IPS-NIHi11 (cell line): Measurements from ENCODE around the gene MOV10L1.
"Not testable (repeated sequence)": the region's sequence is repeated elsewhere in the genome, so short reads cannot be mapped to it uniquely, and the experiment has no call there.

Experiments used
- DNase-seq: peaks from one replicate; pipeline ENCODE4 v3.0.0; 2012; ENCODE audit warnings: mixed read lengths, low spot score

Gene MOV10L1

DNA sequence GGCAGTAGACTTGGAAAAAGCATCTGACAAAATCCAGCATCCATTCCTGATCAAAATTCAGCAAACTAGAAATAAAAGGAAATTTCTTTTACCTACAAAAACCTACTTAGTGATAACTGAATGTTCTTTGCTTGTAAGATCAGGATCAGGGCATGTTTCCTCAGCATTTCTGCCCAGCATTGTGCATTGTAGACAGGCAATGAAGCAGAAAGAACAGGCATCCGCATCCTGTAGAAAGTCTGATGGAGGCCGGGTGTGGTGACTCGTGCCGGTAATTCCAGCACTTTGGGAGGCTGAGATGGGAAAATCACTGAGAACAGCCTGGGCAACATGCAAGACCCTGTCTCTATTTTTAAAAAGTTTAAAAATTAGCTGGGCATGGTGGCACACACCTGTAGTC is 48.2 kb downstream of the MOV10L1 start:
- DNase-seq, result no peak

DNA sequence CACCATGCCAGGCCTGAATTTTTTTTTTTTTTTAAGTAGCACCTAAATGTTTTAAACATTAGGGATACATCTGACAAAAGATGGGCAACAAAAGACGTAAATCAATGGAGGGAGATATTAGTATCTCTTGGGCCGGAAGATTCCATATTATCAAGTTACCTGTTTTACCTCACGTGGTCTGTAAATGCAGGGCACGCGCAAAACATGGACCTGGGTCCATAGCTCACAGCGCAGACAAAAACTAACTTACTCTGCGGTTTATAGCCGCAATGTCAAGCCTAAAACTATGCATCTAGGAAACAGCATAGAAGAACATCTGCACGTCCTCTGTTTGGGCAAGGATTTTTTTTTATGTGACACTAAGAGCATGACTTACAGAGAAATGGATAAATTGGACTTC is 49.2 kb downstream of the MOV10L1 start:
- DNase-seq, result no peak

DNA sequence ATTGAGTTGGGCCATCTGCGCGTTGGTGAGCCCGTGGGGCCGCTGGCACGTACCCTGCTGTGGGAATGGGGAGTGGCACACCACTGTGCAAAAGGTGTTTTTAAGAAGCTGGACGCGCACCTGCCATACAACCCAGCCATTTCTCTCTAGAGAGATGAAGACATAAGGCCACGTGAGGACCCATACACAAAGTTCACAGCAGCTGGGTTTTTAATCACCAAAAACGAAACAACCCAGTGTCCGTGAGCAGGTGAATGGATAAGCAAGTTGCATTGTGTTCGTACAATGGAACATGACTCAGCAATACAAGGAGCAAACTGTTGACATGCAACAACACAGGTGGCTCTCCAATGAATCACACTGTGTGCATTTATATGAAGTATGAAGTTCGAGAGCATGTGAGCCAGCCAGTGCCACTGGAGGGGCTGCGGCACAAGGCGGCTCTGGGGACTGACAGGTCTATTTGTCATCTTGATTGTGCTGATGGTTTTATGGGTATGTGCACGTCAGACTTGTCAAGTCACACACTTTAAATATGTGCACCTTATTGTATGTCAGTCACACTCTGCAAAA is 50.1 kb downstream of the MOV10L1 start:
- peak; percentile 6 for DNase-seq

DNA sequence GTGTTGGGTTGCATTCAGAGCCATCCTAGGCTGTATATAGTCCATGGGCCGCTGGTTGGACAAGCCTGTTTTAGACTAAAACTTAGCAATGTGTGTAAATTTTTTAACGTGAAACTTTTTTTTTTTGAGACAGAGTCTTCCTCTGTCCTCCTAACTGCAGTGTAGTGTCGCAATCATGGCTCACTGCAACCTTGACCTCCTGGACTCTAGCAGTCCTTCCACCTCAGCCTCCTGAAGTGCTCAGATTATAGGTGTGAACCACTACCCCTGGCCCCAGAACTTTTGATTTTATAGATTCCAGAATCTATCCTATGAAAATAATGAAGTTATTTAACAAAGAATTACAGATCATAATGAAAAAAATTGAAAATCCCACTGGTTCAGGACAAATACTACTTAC is 50.8 kb downstream of the MOV10L1 start:
- no peak for DNase-seq

DNA sequence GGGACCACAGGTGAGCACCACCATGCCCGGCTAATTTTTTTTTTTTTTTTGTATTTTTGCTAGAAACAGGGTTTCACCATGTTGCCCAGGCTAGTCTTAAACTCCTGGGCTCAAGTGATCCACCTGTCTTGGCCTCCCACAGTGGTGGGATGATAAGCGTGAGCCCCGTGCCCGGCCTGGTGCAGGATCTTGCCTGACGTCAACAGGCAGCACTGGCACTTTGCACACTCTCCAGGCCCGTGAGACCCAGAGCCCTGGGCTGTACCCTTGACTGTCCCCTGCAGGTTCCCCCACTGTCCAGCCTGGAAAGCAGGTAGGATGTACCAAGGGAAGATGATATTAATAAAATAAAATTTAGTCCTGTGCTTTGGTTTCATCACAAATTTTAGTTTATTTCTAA is 51.7 kb downstream of the MOV10L1 start:
- DNase-seq, result peak; percentile 3

DNA sequence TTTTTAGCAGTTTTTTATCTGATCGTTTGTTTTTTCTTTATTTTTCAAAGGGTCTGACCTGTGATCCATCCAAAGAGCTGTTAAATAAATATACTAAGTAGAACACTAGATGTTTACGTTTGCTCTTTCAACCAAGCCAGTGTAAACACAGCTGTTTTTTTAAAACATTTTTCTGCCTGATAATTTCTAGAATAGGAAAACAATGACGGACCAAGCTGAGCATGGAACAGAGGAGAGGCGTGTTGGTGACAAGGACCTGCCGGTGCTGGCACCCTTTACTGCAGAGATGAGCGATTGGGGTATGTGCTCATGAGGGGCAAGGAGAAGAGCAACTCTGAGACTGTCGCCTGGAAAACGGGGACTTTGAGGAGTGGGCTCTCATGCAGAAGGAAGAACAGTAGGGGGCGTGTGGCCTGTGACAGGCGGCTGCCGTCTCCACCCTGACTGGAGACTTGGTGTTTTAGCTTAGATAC is 52.1 kb downstream of the MOV10L1 start:
- DNase-seq, result peak; percentile 64

DNA sequence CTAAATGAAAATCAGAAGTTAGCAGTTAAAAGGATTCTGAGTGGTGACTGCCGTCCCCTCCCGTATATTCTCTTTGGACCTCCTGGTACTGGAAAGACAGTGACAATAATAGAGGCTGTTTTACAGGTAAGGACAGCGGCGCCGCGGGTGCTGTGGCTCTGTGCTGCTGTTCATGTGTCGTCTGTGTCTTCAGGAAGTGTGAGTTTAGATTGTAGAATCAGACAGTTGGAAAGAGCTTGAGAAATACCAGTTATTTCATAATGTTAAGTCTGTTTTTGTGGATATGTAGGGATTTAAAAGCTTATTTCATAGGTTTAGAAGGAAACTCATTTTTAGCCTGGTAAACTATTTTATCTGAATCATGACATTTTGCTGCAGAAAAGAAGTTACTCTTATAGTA is 53.3 kb downstream of the MOV10L1 start:
- no peak for DNase-seq

DNA sequence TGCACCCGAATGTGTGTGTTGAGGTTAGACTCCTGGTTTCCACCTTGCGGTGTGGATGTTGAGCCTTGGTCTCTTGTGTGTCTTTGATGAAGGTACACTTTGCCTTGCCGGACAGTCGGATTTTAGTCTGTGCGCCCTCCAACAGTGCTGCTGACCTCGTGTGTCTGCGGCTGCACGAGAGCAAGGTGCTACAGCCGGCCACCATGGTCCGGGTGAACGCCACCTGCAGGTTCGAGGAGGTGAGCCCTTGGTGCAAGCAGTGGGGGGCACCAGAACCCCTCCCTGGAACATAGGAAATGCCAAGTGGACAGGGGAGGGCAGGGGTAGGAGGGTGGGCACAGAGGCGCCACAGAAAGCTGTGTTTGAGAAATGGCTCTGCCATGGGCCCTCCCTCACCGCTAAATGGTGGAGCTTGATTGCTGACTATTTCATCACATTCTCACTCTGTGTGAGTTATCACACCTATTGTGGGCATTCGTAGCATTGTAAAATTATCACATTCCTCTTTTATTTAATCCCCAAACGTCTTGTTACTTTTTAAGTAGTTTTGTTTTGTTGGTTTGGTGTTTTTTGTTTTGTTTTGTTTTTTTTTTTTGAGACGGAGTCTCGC is 54.3 kb downstream of the MOV10L1 start:
- DNase-seq, result peak; percentile 20

DNA sequence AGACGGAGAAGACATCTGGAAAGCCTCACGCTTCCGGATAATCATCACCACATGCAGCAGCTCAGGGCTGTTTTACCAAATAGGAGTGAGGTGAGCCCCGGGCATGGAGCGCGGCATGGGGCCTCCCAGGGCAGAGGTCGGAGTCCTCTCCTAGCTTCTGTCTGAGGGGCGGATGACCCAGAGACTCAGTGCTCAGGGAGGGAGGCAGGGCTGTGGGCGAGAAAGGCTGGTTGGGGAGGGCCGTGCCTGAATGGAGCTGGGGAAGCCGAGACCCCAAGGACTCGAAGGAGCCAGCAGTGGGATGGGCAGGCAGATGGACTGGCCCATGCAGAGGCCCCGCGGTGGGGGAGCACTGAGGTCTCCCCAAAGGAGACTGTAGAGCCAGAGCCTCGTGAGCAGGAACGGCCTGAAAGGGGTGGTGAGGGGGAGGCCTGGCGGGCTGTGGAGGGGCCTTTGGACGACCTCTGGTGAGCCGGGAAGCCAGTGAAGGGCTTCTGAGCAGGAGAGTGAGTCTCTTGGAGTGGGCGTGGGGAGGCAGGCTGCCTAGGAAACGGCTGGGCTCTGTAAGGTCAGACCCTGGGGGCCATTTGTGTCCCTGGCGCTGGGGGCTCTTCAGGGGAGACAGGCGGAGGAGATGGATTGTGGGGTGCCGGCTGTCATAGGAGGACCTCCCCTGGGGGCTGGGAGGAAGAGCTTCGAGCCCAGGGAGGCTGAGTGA is 56.1 kb downstream of the MOV10L1 start:
- DNase-seq, result no peak

DNA sequence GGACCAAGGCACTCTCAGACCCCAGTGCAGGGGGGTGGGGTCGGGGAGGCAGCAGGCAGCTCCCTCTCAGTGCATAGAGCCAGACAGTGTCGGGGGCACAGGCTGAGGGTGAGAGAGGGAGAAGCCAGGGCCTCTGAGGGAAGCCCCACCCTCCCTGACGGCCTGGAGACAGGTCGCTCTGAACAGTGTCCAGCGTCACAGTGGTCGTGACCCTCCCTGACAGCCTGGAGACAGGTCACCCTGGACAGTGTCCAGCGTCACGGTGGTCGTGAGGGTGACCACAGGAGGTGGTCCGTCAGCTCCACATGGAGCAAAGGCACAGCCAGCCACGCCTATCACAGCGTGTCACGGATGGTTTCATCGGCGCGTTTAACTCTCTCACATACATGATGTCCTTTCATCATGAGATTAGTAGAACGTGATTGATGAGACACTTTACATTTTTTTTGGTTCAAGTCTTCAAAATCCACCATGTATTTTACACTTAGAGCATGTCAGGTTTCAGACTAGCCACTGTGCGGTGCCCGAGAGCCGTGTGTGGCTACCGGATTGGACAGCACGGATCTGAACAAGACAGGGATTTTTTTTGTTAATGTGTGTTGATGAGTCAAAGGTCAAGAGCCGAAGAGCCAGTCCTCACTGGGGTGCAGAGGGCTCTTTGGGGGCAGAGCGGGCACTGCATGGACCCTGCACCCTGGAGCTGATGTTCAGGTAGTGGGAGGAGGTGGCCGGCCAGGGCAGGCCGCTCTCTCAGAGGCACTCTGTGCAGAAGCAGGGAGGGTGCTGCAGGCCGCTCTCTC is 56.8 kb downstream of the MOV10L1 start:
- no peak for DNase-seq

DNA sequence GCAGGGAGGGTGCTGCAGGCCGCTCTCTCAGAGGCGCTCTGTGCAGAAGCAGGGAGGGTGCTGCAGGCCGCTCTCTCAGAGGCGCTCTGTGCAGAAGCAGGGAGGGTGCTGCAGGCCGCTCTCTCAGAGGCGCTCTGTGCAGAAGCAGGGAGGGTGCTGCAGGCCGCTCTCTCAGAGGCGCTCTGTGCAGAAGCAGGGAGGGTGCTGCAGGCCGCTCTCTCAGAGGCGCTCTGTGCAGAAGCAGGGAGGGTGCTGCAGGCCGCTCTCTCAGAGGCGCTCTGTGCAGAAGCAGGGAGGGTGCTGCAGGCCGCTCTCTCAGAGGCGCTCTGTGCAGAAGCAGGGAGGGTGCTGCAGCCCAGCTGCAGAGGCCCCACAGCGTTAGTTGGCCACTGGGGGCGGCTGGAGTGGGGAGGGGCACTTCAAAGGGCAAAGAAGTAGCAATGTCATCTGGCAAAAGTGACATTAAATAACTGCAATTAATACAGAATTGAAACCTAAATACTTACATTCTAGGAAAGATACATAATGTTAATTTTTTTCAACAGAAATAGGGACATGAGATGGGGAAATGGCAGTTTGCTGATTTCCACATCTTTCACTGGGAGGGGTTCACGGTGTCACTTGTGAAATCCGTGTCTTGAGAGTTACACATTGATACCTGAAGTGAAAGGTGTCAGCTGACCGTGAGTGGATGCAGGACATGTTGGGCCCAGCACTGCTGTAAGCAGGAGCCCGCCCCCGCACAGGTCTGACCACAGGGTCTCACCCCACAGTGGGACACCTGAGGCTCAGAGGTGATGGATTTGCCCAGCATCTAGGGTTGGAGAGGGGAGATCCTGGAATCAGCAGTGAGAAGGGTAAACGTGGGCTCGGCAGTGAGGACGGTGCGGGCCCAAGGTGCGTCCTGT is 57.7 kb downstream of the MOV10L1 start:
- not testable (repeated sequence) for DNase-seq

DNA sequence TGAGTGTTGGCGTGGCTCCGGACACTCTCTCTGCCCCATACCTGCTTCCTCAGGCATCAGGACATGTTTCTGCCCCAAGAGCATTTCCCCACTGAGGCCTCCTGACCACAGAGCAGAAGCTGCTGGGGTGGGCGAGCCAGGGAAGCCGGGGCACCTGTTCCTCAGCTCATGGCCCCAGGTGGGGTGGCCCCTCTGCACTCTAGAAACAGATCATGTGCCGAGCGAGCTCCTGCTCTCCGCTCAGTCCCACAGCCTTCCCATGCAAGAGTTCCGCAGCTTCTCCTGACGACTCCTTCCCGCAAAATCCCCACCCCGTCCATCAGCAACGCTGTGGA is 58.3 kb downstream of the MOV10L1 start:
- DNase-seq, result peak; percentile 4

DNA sequence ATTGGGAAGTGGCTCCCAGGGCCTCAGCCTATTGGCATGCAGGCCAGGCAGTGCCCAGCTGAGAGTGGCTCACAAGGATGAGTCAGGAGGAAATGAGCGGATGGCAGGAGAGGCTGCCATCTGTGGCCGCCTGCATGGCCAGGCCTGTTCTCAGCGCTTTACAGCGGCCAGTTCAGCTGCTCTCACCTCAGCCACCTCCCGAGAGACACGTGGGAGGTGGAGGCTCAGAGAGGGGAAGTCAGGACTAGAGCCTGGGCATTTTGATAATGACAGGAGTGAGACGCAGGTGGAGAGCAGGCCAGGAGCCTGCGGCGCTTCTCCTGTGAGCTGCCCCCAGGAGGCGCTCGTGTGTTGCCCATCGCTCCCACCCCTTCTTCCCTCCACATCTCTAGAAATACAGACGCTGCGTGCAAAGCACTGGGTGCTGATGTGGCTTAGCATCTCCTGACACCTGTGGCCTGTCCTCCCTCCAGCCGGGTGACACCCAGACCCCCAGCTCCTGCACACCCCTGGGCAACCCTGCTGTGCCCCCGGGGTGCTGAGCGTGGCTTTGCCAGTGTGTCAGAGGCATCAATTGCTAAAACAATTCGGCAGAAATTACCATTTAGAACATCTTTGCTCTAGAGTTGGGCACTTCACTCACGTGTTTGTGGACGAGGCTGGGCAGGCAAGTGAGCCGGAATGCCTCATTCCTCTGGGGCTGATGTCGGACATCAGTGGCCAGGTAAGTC is 59.4 kb downstream of the MOV10L1 start:
- DNase-seq, result peak; percentile 93

DNA sequence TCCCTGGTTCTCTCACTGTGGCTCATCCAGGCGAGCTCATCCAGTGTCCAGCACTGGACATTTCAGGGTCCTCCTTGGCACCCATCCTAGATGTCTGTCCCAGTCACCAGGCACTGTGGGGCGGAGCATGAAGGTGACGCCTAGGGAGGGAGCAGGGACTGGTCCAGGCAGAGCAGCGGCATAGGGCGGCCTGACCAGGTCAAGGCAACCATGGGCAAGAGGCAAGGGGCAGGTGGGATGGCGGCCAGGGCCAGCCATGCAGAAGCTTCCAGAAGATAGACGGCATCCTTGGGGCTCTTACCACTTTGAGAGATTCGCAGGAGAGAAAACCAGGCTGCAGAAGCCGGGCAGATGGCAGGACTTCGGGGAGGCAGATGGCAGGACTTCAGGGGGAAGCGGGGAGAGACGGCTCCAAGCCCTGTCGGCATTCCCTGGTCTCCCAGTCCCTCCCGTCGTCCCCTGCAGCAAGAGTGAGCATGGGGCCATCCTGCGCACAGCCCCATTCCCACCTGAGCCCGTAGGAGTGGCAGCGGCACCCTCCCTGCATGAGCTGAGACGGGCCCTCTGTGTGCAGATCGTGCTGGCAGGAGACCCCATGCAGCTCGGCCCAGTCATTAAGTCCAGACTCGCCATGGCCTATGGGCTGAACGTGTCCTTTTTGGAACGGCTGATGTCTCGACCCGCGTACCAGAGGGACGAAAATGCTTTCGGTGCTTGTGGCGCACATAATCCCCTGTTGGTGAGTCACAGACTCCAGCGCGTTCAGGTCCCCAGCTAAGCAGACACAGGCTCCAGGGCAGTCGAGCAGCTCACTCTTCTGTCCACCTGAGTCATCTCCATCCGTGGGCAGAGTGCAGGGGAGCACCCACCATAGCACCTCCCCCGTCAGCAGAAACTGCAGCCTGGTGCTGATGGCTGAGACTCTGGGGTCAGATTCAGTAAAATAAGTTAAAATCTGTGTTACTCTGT is 60.6 kb downstream of the MOV10L1 start:
- DNase-seq, result no peak

DNA sequence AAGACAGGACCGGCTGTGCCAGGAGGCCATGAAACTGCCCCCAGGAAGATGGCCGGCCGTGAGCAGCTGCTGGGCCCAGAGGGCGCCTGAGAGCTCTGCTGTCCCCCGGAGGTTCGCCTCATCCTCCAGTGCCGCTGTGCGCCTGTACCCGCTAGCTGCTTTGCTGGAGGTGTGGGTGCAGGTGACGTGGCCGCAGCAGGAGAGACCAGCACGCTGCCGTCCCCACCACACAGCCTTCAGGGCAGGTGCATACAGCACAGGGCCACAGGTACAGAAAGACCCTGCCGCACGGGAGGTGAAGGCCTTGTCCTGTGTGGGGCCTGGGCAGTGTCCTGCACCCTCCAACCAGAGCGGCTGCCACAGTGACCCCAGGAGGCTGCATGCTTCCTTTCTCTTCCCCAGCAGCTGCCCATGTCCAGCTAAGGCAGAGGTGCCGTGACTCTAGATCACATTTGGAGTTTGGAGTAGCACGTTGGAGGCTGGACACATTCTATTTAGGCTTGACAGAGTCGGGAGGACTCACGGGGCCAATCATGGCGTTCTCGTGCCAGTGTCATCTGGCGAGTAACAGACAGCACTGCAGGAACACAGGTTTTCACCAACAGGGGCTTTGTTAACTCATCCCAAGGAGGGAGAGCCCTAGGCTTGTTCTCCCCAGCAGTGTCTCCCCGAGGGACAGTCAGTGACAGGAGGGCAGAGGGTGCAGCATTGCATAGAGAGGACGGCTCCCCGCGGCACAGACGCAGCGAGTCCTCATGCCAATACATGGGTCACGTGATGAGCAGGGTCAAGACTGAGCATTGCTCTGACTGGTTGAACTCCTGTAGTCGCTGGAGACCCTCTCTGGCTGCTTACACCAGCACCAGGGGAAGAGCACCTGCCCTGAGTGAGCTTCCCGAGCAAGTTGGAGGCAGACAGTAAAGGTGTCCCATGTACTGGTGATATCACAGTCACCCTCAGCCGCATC is 62.0 kb downstream of the MOV10L1 start:
- peak; percentile 64 for DNase-seq

DNA sequence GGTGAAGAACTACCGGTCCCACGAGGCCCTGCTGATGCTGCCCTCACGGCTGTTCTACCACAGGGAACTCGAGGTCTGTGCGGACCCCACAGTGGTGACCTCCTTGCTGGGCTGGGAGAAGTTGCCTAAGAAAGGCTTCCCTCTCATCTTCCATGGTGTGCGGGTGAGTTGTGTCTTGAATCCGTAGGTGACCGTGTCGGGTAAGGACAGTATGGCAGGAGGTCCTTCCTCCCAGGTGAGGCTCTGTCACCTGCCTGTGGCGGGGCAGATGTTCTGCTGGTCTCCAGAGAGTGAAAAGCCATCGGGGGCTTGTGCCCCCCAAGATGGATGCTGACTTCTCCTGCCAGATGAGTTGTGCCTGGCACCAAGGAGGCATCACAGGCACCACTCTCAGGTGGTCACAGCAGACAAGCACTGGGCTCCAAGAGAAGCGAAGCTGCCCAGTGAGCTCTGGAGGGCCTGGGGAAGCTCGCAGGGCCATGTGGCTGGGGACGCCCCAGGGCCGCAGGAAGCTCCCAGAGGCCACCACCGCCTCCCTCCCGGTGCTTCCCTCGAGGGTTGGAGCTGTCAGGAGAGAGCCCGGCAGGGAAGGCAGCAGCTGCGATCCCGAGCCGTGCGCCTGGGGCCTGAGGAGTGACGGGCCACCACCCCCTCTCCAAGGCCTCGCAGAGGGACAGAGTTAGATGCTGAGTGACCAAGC is 63.4 kb downstream of the MOV10L1 start:
- peak; percentile 5 for DNase-seq

DNA sequence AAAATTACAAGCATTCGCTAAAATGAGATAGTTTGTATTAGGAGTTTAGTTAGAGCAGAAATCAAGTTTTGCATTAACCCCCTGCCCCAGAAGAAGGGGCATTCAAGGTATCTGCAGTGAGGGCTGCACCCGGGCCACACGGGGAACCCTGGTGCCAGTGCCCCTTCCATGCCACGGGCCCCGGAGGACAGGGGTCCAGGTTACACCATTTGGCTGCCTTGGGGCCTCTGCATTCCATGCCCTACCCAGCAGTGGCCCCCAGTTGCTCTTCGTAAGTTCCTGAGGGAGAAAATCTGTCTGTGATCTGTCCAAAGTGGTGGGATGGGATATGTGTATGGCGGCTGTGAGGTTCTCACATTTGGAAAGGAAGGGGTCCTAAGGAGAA is 63.9 kb downstream of the MOV10L1 start:
- DNase-seq, result no peak
